HG02943 (cell line): ENCODE results near the gene SLC39A11.
A peak's percentile ranks its signal among the peaks of the same experiment; 100 is the strongest.

Experiments
- ATAC-seq: cut with Tn5 transposase; IDR thresholded peaks from one replicate; pipeline ENCODE4 v1.9.1; 2021; ENCODE audit warnings: mild to moderate bottlenecking, low read depth, moderate library complexity; ENCODE audit not compliant: unreplicated experiment

Gene SLC39A11

GRCh38 chr17:72614871-72615626 is 477.4 kb downstream of the SLC39A11 start:
- peak; percentile 36 for ATAC-seq

- no peak for ATAC-seq
These were observed 478.0 kb downstream of the SLC39A11 start for GRCh38 chr17:72614476-72614870.

- no peak for ATAC-seq
These were observed 478.6 kb downstream of the SLC39A11 start for GRCh38 chr17:72613806-72614292.

GRCh38 chr17:72613396-72613795 is 479.1 kb downstream of the SLC39A11 start:
- ATAC-seq, result no peak

- no peak for ATAC-seq
These were observed 481.3 kb downstream of the SLC39A11 start for GRCh38 chr17:72611172-72611571.

- no peak for ATAC-seq
These were observed 483.0 kb downstream of the SLC39A11 start for GRCh38 chr17:72609501-72609900.

- ATAC-seq, result no peak
These were observed 484.1 kb downstream of the SLC39A11 start for GRCh38 chr17:72608436-72608835.

- ATAC-seq, result no peak
These were observed 485.8 kb downstream of the SLC39A11 start for GRCh38 chr17:72606656-72607055.

- ATAC-seq, result no peak
These were observed 486.9 kb downstream of the SLC39A11 start for GRCh38 chr17:72605543-72605942.

GRCh38 chr17:72604518-72604917 is 488.0 kb downstream of the SLC39A11 start:
- ATAC-seq, result peak; percentile 51

- no peak for ATAC-seq
These were observed 488.9 kb downstream of the SLC39A11 start for GRCh38 chr17:72603420-72604242.

- ATAC-seq, result no peak
These were observed 489.7 kb downstream of the SLC39A11 start for GRCh38 chr17:72602517-72603419.

- no peak for ATAC-seq
These were observed 491.6 kb downstream of the SLC39A11 start for GRCh38 chr17:72600934-72601333.

- no peak for ATAC-seq
These were observed 492.6 kb downstream of the SLC39A11 start for GRCh38 chr17:72599891-72600290.

GRCh38 chr17:72598695-72599094 is 493.8 kb downstream of the SLC39A11 start:
- ATAC-seq, result no peak

GRCh38 chr17:72597354-72598087 is 495.0 kb downstream of the SLC39A11 start:
- no peak for ATAC-seq
